GM12878 (cell line): ENCODE measurements around the gene MLST8. TPM values are rescaled to one million over a fixed set of nuclear protein-coding genes. Genes with fewer than 3 reads are reported as not detected.
"Not testable (repeated sequence)": the region's sequence is repeated elsewhere in the genome, so short reads cannot be mapped to it uniquely, and the experiment has no call there.

ENCODE experiments used
- ATAC-seq: fragments of 200-7000 bp; cut with Tn5 transposase; 3 replicates; pipeline ENCODE4 v1.9.1; 2020; ENCODE audit warnings: mild to moderate bottlenecking, moderate library complexity
- BruUV-seq: library from RNA; stranded (reverse); fragments of 400-500 nt; replicated peaks from 2 replicates; lab custom pipeline; 2021; lab: Mats Ljungman, UMichigan
- CTCF ChIA-PET: fragments of 300-600 bp; sonication (Branson Sonifier 250); formaldehyde crosslinking; extraction: SDS; loops from one replicate; lab custom pipeline; 2021; ENCODE audit warnings: inconsistent platforms; lab: Yijun Ruan, JAX
- POLR2A ChIA-PET: fragments of 350-600 bp; formaldehyde crosslinking; extraction: SDS; loops from one replicate; lab custom pipeline; 2021; ENCODE audit warnings: inconsistent platforms; lab: Charles Lee
- RAD21 ChIA-PET: fragments of 300-600 bp; sonication (Branson Sonifier 250); formaldehyde crosslinking; loops from one replicate; lab custom pipeline; 2023; ENCODE audit warnings: antibody characterized with exemption; ENCODE audit not compliant: unreplicated experiment; lab: Charles Lee
- SMC1A ChIA-PET: fragments of 300-600 bp; sonication (Branson Sonifier 250); formaldehyde crosslinking; loops from one replicate; lab custom pipeline; 2023; ENCODE audit not compliant: unreplicated experiment, uncharacterized antibody; lab: Charles Lee
- DNase-seq: peaks from one replicate; pipeline ENCODE4 v3.0.0-alpha.2; 2011; ENCODE audit warnings: low read depth, low spot score
- FAIRE-seq: peaks from 3 replicates; lab custom pipeline; 2011; peaks lifted over from hg19 to GRCh38; lab: Jason Lieb, UNC
- H2AFZ ChIP-seq: 2 replicates; pipeline ENCODE4 v1.6.0; 2011; ENCODE audit warnings: low read depth, low read length, control low read depth; ENCODE audit not compliant: control insufficient read depth
- H3K27ac ChIP-seq: 2 replicates; pipeline ENCODE4 v1.5.1; 2011; ENCODE audit warnings: control low read depth; ENCODE audit not compliant: control insufficient read depth, insufficient read depth
- H3K27me3 ChIP-seq, 2 experiments: replicated peaks in 1 of 2; 2 replicates each; pipeline versions ENCODE4 v1.6.0 to v1.6.1; 2011; ENCODE audit warnings: low read length in 1 of 2; ENCODE audit not compliant: control insufficient read depth in 2 of 2, insufficient read depth in 2 of 2
- H3K36me3 ChIP-seq, 2 experiments: 2 replicates each; pipeline ENCODE4 v1.5.1; 2011; ENCODE audit warnings: low read length in 1 of 2; ENCODE audit not compliant: control insufficient read depth in 2 of 2, insufficient read depth in 2 of 2
- H3K4me1 ChIP-seq: 2 replicates; pipeline ENCODE4 v1.6.1; 2011; ENCODE audit warnings: mild to moderate bottlenecking, low read length, moderate library complexity, mixed read lengths; ENCODE audit not compliant: control insufficient read depth, insufficient read depth
- H3K4me2 ChIP-seq: 2 replicates; pipeline ENCODE4 v1.6.0; 2011; ENCODE audit warnings: control low read depth; ENCODE audit not compliant: control insufficient read depth, insufficient read depth
- H3K4me3 ChIP-seq: fragments of 200-600 bp; sonication (generic); 2 replicates; pipeline ENCODE4 v1.5.1; 2016
- H3K79me2 ChIP-seq: 2 replicates; pipeline ENCODE4 v1.6.0; 2011; ENCODE audit warnings: low read length; ENCODE audit not compliant: control insufficient read depth, insufficient read depth
- H3K9ac ChIP-seq: 2 replicates; pipeline ENCODE4 v1.8.0; 2011; ENCODE audit warnings: low read length, control low read depth, mixed read lengths; ENCODE audit not compliant: control insufficient read depth, insufficient read depth
- H3K9me3 ChIP-seq: replicated peaks from 3 replicates; pipeline ENCODE4 v1.5.1; 2011; ENCODE audit warnings: mild to moderate bottlenecking, low read length; ENCODE audit not compliant: control insufficient read depth, insufficient read depth
- H4K20me1 ChIP-seq: 2 replicates; pipeline ENCODE4 v1.6.0; 2011; ENCODE audit not compliant: control insufficient read depth, insufficient read depth
- PML ChIP-seq: IDR thresholded peaks from 2 replicates; pipeline ENCODE4 v1.6.1; 2012; ENCODE audit warnings: low read length, inconsistent platforms
- SIX5 ChIP-seq: IDR thresholded peaks from 2 replicates; pipeline ENCODE4 v1.6.1; 2011; ENCODE audit warnings: mild to moderate bottlenecking, low read depth, low read length, moderate library complexity; ENCODE audit not compliant: severe bottlenecking
- WGBS: methylation state at CpG from one replicate; pipeline ENCODE4 v1.1.6; 2016; ENCODE audit warnings: low lambda C conversion rate; ENCODE audit not compliant: insufficient replicate concordance, insufficient coverage; ENCODE audit errors: missing lambda C conversion rate; 5-methylcytosine and 5-hydroxymethylcytosine counted together
- in situ Hi-C: fragments of 300-500 bp; cut with MboI; formaldehyde crosslinking; loops from 9 replicates; pipeline ENCODE4 v1.14.3; 2018; ENCODE audit warnings: mixed read lengths
- intact Hi-C: fragments of 100-400 bp; cut with micrococcal nuclease; formaldehyde crosslinking; loops from one replicate; pipeline ENCODE4 v1.14.2; 2022; ENCODE audit not compliant: unreplicated experiment
- polyA plus RNA-seq, 11 experiments: library from polyadenylated mRNA; depleted of rRNA in 4 of 11; unstranded in 6 of 11; stranded (reverse) in 5 of 11; fragments of >200 nt; fragmentation: Nextera tagmentation in 4 of 11; fragmentation: Illumina TruSeq in 1 of 11; extraction: Ambion mirVana in 4 of 11; extraction: Trizol in 1 of 11; gene quantifications; 1 replicate in 1 of 11; 2 replicates in 10 of 11; pipeline versions ENCODE4 v1.2.1 to v1.2.3, GENCODE V29; 2011 to 2016; ENCODE audit warnings: inconsistent platforms in 2 of 11, missing spikeins in 2 of 11, low read depth in 1 of 11
- total RNA-seq, 4 experiments: library from RNA; depleted of rRNA in 3 of 4; stranded (reverse); fragments of >200 nt in 3 of 4; fragmentation: Illumina TruSeq in 1 of 4; extraction: Trizol in 1 of 4; gene quantifications; 2 replicates each; pipeline versions ENCODE4 v1.2.1 to v1.2.3, GENCODE V29; 2013 to 2021
- TF ChIP-seq, protein P1 (sequence below): IDR thresholded peaks from 2 replicates; pipeline ENCODE4 v1.6.1; 2011; ENCODE audit warnings: borderline replicate concordance, low read depth, mild to moderate bottlenecking, moderate library complexity, low read length; ENCODE audit not compliant: insufficient read depth, poor library complexity, severe bottlenecking

Gene MLST8
- total and polyA plus RNA-seq, 10 of the 15 experiments (the other 5 are each of a cell fraction or from before 2014, with no cell fraction given) = 1.0 to 114 (median 64.2) TPM

DNA sequence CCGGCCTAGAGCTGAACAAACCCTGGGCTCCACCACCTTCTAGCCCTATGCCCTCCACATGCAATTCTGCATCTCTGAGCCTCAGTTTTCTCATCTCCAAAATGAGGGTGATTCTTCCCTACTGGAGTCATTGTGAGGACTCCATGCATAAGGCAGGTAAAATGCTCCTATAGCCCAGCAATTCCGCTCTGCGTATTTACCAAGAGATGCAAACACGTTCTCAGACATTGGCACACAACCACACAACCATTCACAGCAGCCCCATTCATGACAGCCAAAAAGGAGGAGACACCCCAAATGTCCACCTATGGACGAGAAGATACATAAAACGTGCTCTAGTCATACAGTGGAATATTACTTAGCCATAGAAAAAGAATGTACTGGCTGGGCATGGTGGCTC is 4.9 kb upstream of the MLST8 start:
- H3K79me2 ChIP-seq = no peaks in the 10 kb centered on the region
- no peaks in the 10 kb centered on the region for H3K9me3 ChIP-seq
- no peak overlapping the region for H3K4me3 ChIP-seq
- no TSS peak for BruUV-seq
- H3K36me3 ChIP-seq = no peaks in the 10 kb centered on the region
- SMC1A ChIA-PET = no interaction called here
- POLR2A ChIA-PET = no interaction called here
- in situ Hi-C loops = no loop called here
- H3K27me3 ChIP-seq = peaks cover 8% of the 10 kb centered on the region in 2 experiments
- ATAC-seq = no peak
- intact Hi-C loops = no loop called here
- H2AFZ ChIP-seq = no peak overlapping the region
- H3K9ac ChIP-seq = no peak overlapping the region
- FAIRE-seq = no peak
- DNase-seq = no peak
- no peaks in the 10 kb centered on the region for H3K4me1 ChIP-seq
- CTCF ChIA-PET = no interaction called here
- TF ChIP-seq SIX5 (no peak), PML (no peak)
- TF ChIP-seq, protein P1, sequence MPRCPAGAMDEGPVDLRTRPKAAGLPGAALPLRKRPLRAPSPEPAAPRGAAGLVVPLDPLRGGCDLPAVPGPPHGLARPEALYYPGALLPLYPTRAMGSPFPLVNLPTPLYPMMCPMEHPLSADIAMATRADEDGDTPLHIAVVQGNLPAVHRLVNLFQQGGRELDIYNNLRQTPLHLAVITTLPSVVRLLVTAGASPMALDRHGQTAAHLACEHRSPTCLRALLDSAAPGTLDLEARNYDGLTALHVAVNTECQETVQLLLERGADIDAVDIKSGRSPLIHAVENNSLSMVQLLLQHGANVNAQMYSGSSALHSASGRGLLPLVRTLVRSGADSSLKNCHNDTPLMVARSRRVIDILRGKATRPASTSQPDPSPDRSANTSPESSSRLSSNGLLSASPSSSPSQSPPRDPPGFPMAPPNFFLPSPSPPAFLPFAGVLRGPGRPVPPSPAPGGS = no peak
- H3K27ac ChIP-seq = no peak overlapping the region
- no peak overlapping the region for H3K4me2 ChIP-seq
- RAD21 ChIA-PET = no interaction called here
- H4K20me1 ChIP-seq = no peaks in the 10 kb centered on the region
- WGBS = 36% methylated on average over 6 of the region's 6 CpGs

DNA sequence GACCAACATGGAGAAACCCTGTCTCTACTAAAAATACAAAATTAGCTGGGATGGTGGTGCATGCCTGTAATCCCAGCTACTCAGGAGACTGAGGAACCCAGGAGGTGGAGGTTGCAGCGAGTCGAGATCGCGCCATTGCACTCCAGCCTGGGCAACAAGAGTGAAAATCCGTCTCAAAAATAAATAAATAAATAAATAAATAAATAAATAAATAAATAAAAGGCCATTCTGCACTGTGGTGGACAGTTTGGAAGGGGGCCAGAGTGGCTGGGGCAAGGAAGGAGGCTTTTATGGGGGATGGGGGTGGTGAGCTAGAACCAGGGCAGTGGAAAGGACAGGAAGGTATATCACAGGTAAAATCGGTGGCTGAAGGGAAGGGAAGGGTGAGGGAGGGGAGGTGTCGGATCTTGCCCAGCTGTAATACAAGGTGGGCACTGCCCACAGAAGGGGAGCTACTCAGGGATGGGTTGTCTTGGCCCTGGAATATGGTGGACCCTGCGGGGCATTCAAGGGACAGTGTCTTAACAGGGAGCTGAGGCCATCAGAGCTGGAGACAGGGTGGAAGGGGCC is 2.0 kb upstream of the MLST8 start:
- intact Hi-C loops, H3K4me3 ChIP-seq, H3K27ac ChIP-seq, H3K4me1 ChIP-seq, in situ Hi-C loops, H3K4me2 ChIP-seq, ATAC-seq, H3K9me3 ChIP-seq, SMC1A ChIA-PET, H3K27me3 ChIP-seq, H3K9ac ChIP-seq, BruUV-seq, H4K20me1 ChIP-seq, H2AFZ ChIP-seq, FAIRE-seq, DNase-seq, CTCF ChIA-PET, H3K36me3 ChIP-seq: not testable (repeated sequence)
- peaks cover 20% of the 10 kb centered on the region for H3K79me2 ChIP-seq
- WGBS = 73% methylated on average over 7 of the region's 8 CpGs
- ChIA-PET POLR2A (interaction anchor here (0.6 to 0.7 kb wide), 2 partner anchors 43 to 144 kb away, joined by 3 to 5 read pairs; no protein-coding TSS in a partner anchor), RAD21 (interaction anchor here (0.6 kb wide), 1 partner anchor 255 kb away, joined by 4 read pairs; no protein-coding TSS in a partner anchor)
